Neuronal stem cell (in vitro differentiated cells): ENCODE results near the gene MRPL33.
"Not testable (repeated sequence)": the region's sequence is repeated elsewhere in the genome, so short reads cannot be mapped to it uniquely, and the experiment has no call there.

Experiments used
- DNase-seq: peaks from one replicate; pipeline ENCODE4 v3.0.0-alpha.2; 2013; ENCODE audit warnings: low spot score
- H2AFZ ChIP-seq: one replicate; pipeline ENCODE4 v1.6.1; 2013; ENCODE audit warnings: mild to moderate bottlenecking, low read length, inconsistent platforms
- H2AK5ac ChIP-seq: 2 replicates; pipeline ENCODE4 v1.6.1; 2013; ENCODE audit warnings: low read depth, mild to moderate bottlenecking, inconsistent platforms, low read length, moderate library complexity, mixed read lengths
- H2BK120ac ChIP-seq: 2 replicates; pipeline ENCODE4 v1.6.1; 2013; ENCODE audit warnings: low read depth, mild to moderate bottlenecking, inconsistent platforms, low read length, moderate library complexity, mixed read lengths
- H2BK12ac ChIP-seq: one replicate; pipeline ENCODE4 v1.6.1; 2013; ENCODE audit warnings: low read length, inconsistent platforms
- H2BK15ac ChIP-seq: 2 replicates; pipeline ENCODE4 v1.6.1; 2013; ENCODE audit warnings: mild to moderate bottlenecking, low read length, inconsistent platforms, mixed read lengths
- H2BK5ac ChIP-seq: one replicate; pipeline ENCODE4 v1.6.1; 2013; ENCODE audit warnings: inconsistent platforms, mild to moderate bottlenecking, low read length, moderate library complexity
- H3K14ac ChIP-seq: one replicate; pipeline ENCODE4 v1.6.1; 2013; ENCODE audit warnings: low read length, inconsistent platforms
- H3K18ac ChIP-seq: 2 replicates; pipeline ENCODE4 v1.6.1; 2013; ENCODE audit warnings: low read length, inconsistent platforms
- H3K23ac ChIP-seq: 2 replicates; pipeline ENCODE4 v1.6.1; 2013; ENCODE audit warnings: low read depth, mild to moderate bottlenecking, mixed read lengths, low read length, inconsistent platforms; ENCODE audit not compliant: poor library complexity
- H3K27ac ChIP-seq: replicated peaks from 3 replicates; pipeline ENCODE4 v1.5.1; 2013; ENCODE audit warnings: low read length, inconsistent platforms
- H3K27me3 ChIP-seq, 3 experiments: 2 replicates each; pipeline ENCODE4 v1.6.1; 2013; ENCODE audit warnings: low read length in 3 of 3, mild to moderate bottlenecking in 2 of 3, inconsistent platforms in 1 of 3, low read depth in 1 of 3, mixed read lengths in 1 of 3, moderate library complexity in 1 of 3; ENCODE audit not compliant: control insufficient read depth in 3 of 3, insufficient read depth in 3 of 3
- H3K36me3 ChIP-seq, 2 donors: replicated peaks in 1 of 2; 2 replicates each; pipeline ENCODE4 v1.6.1; 2013; ENCODE audit warnings: low read length in 2 of 2; ENCODE audit not compliant: control insufficient read depth in 2 of 2, insufficient read depth in 2 of 2
- H3K4ac ChIP-seq: 2 replicates; pipeline ENCODE4 v1.6.1; 2013; ENCODE audit warnings: inconsistent platforms, mild to moderate bottlenecking, low read length, moderate library complexity
- H3K4me1 ChIP-seq, 2 donors: 1 replicate in 1 of 2; 2 replicates in 1 of 2; pipeline ENCODE4 v1.6.1; 2013; ENCODE audit warnings: low read length in 2 of 2, low read depth in 1 of 2; ENCODE audit not compliant: control insufficient read depth in 2 of 2, insufficient read depth in 1 of 2
- H3K4me2 ChIP-seq: one replicate; pipeline ENCODE4 v1.6.1; 2013; ENCODE audit warnings: mild to moderate bottlenecking, low read length, inconsistent platforms; ENCODE audit not compliant: insufficient read depth, poor library complexity, severe bottlenecking
- H3K4me3 ChIP-seq, 2 donors: 2 replicates each; pipeline ENCODE4 v1.5.1; 2013; ENCODE audit warnings: low read length in 2 of 2, mild to moderate bottlenecking in 2 of 2, inconsistent platforms in 1 of 2, moderate library complexity in 1 of 2
- H3K79me1 ChIP-seq: one replicate; pipeline ENCODE4 v1.6.1; 2013; ENCODE audit warnings: low read depth, mild to moderate bottlenecking, inconsistent platforms, low read length, moderate library complexity
- H3K9ac ChIP-seq: one replicate; pipeline ENCODE4 v1.6.1; 2013; ENCODE audit warnings: mild to moderate bottlenecking, low read depth, low read length, inconsistent platforms; ENCODE audit not compliant: poor library complexity
- H3K9me3 ChIP-seq, 2 donors: replicated peaks in 1 of 2; 2 replicates each; pipeline versions ENCODE3 to v1.6.1; 2013; ENCODE audit warnings: low read length in 2 of 2, mild to moderate bottlenecking in 2 of 2, inconsistent platforms in 1 of 2, low read depth in 1 of 2, mixed read lengths in 1 of 2, moderate library complexity in 1 of 2; ENCODE audit not compliant: control insufficient read depth in 2 of 2, insufficient read depth in 1 of 2
- H4K8ac ChIP-seq: one replicate; pipeline ENCODE4 v1.6.1; 2013; ENCODE audit warnings: low read depth, mild to moderate bottlenecking, inconsistent platforms, low read length, moderate library complexity
- H4K91ac ChIP-seq: one replicate; pipeline ENCODE4 v1.6.1; 2013; ENCODE audit warnings: low read length, low read depth, mild to moderate bottlenecking, inconsistent platforms; ENCODE audit not compliant: poor library complexity
- WGBS, 2 donors: extraction: QIAGEN DNeasy Blood & Tissue Kit; methylation state at CpG; one replicate each; pipeline ENCODE4 v1.1.7; 2013; ENCODE audit warnings: missing lambda C conversion rate in 2 of 2, mixed read lengths in 1 of 2; ENCODE audit not compliant: insufficient read length in 2 of 2, insufficient replicate concordance in 1 of 2; ENCODE audit errors: extremely low coverage in 2 of 2; 5-methylcytosine and 5-hydroxymethylcytosine counted together

The MRPL33 gene

DNA sequence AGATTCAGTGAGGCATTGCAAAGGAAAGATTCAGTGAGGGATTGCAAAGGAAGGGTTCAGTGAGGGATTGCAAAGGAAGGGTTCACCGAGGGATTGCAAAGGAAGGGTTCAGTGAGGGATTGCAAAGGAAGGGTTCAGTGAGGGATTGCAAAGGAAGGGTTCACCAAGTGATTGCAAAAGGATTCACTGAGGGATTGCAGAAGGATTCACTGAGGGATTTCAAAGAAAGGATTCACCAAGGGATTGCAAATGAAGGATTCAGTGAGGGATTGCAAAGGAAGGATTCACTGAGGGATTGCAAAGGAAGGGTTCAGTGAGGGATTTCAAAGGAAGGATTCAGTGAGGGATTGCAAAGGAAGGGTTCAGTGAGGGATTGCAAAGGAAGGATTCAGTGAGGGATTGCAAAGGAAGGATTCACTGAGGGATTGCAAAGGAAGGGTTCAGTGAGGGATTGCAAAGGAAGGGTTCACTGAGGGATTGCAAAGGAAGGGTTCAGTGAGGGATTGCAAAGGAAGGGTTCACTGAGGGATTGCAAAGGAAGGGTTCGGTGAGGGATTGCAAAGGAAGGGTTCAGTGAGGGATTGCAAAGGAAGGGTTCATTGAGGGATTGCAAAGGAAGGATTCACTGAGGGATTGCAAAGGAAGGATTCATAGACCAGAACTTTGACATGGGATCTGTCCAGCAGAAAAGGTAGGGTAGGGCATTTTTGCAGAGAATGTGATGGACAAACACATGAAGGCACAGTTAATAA, 22.5 kb upstream of the MRPL33 start:
- H3K4me1 ChIP-seq, H2BK120ac ChIP-seq, H3K36me3 ChIP-seq, DNase-seq, H3K23ac ChIP-seq, H2BK12ac ChIP-seq, H3K27me3 ChIP-seq, H3K4me3 ChIP-seq, H3K18ac ChIP-seq, H2AK5ac ChIP-seq, H3K9me3 ChIP-seq, H3K14ac ChIP-seq, H3K79me1 ChIP-seq, H3K27ac ChIP-seq, H2BK5ac ChIP-seq, H2AFZ ChIP-seq, H3K4ac ChIP-seq, H3K4me2 ChIP-seq, H3K9ac ChIP-seq, H2BK15ac ChIP-seq, H4K8ac ChIP-seq, H4K91ac ChIP-seq: not testable (repeated sequence)
- WGBS, 2 donors, result no CpG with 5 or more reads among the region's 2 CpGs

DNA sequence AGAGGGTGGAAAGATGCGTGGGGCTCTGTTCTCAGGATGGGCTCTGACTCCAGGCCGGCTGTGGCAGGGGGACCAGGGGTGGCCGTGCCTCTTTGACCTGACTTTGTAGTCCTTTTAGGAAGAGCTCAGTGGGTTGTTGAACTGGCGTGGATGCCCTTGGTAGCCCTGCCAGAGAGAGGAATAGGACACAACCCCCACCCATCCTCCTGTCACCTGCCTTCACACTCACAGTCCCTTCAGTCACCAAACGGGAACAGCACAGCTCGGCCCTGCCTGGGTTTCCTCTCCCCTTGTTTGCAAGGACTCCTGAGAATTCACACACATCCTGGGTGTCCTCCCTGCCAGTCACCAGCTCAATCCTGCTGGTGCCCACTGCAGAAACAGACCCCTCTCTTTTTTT, 20.1 kb upstream of the MRPL33 start:
- Histone ChIP-seq H3K27ac (no peak overlapping the region), H3K9me3 (peaks cover 2 to 10% of the 10 kb centered on the region in 2 donors), H2BK5ac (no peak overlapping the region), H4K8ac (no peak overlapping the region), H2BK12ac (no peak overlapping the region), H2AFZ (no peak overlapping the region), H3K4ac (no peak overlapping the region), H3K36me3 (no peaks in the 10 kb centered on the region), H3K79me1 (no peaks in the 10 kb centered on the region), H3K4me1 (peaks cover 2 to 6% of the 10 kb centered on the region in 2 donors), H3K18ac (no peak overlapping the region), H3K4me2 (no peak overlapping the region), H2BK15ac (no peak overlapping the region), H4K91ac (no peak overlapping the region), H2AK5ac (no peak overlapping the region), H3K9ac (no peak overlapping the region), H3K23ac (no peak overlapping the region), H2BK120ac (no peak overlapping the region), H3K27me3 (no peaks in the 10 kb centered on the region), H3K14ac (no peak overlapping the region), H3K4me3 (no peak overlapping the region)
- no peak for DNase-seq
- WGBS, 2 donors, result no CpG with 5 or more reads among the region's 6 CpGs

DNA sequence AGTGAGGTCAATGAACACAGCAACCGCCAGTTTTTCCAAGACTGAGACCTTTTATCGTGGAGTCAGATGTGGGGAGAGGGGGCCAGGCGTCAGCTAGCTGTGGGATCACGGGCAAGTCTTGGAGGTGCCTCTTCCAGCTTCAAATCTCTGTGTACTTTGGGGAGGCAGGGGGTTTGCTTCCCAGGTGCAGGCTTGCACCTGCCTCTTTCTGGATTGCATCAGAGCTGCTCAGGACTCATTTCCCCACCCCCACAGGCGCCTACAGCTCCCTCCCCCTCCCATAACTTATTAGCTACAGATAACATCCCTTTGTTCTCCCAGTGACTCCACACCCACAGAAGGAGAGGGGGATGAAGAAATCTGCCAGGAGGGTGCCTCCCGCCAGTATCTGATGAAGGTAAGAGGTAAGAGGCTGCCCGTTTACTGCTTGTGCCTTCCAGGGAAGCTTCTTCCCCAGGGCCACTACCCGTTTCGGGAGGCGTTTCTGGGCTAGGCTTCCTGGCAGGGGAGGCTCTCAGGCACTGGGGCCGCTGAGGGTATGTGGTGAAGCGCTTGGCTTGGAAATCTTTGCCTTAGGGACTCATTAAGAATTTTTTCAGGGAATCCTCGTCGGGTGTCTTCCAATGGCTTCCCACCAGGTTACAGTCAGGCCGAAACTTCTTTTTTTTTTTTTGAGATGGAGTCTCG, 18.8 kb upstream of the MRPL33 start:
- no peak for DNase-seq
- H2BK5ac ChIP-seq, result no peak overlapping the region
- no peak overlapping the region for H2BK12ac ChIP-seq
- H3K4me2 ChIP-seq, result peak overlapping the region; percentile 40
- H3K9ac ChIP-seq, result no peak overlapping the region
- H2BK120ac ChIP-seq, result no peak overlapping the region
- no peaks in the 10 kb centered on the region for H3K79me1 ChIP-seq
- H4K8ac ChIP-seq, result no peak overlapping the region
- no CpG with 5 or more reads among the region's 16 CpGs for WGBS, 2 donors
- H3K4me1 ChIP-seq, result peaks cover 2 to 6% of the 10 kb centered on the region in 2 donors
- H3K9me3 ChIP-seq, result peaks cover 2 to 10% of the 10 kb centered on the region in 2 donors
- peak overlapping the region; percentile 2 for H3K27ac ChIP-seq
- no peak overlapping the region for H3K23ac ChIP-seq
- H2BK15ac ChIP-seq, result no peak overlapping the region
- H3K27me3 ChIP-seq, result no peaks in the 10 kb centered on the region
- H3K4ac ChIP-seq, result no peak overlapping the region
- no peak overlapping the region for H3K4me3 ChIP-seq
- H3K36me3 ChIP-seq, result no peaks in the 10 kb centered on the region
- H3K18ac ChIP-seq, result peak overlapping the region; percentile 73
- peak overlapping the region; percentile 82 for H2AFZ ChIP-seq
- no peak overlapping the region for H3K14ac ChIP-seq
- no peak overlapping the region for H2AK5ac ChIP-seq
- H4K91ac ChIP-seq, result no peak overlapping the region

DNA sequence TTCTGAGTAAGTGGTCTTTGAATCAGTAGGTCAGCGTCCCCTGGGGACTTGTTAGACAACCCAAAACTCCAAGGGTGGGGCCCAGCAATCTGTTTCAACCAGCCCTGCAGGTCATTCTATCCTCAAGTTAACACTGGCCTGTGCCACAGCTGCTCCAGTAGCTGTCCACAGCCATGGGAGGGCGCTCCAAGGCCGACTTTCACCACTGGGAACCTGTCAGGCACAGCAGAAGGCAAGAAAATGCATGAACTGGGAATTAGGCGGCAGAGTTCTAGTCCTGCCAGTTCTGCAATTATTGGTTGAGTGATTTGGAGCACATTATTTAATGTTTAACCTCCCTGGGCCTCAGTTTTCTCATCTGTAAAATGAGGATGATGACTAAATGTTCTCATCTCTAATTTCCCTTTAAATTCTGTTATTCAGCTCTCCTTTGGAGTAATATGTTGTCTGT, 17.4 kb upstream of the MRPL33 start:
- H3K4me2 ChIP-seq, result no peak overlapping the region
- no peak overlapping the region for H2BK15ac ChIP-seq
- no peak overlapping the region for H3K14ac ChIP-seq
- H3K4me3 ChIP-seq, result no peak overlapping the region
- no peaks in the 10 kb centered on the region for H3K79me1 ChIP-seq
- H2BK12ac ChIP-seq, result no peak overlapping the region
- no peaks in the 10 kb centered on the region for H3K36me3 ChIP-seq
- H3K4ac ChIP-seq, result no peak overlapping the region
- no CpG with 5 or more reads among the region's 4 CpGs for WGBS, 2 donors
- no peak overlapping the region for H3K9ac ChIP-seq
- H2BK120ac ChIP-seq, result no peak overlapping the region
- no peak overlapping the region for H2BK5ac ChIP-seq
- peak; percentile 57 for DNase-seq
- no peak overlapping the region for H3K23ac ChIP-seq
- no peak overlapping the region for H2AFZ ChIP-seq
- H3K9me3 ChIP-seq, result peaks cover 2 to 4% of the 10 kb centered on the region in 2 donors
- peaks cover 2 to 6% of the 10 kb centered on the region in 2 donors for H3K4me1 ChIP-seq
- H4K8ac ChIP-seq, result no peak overlapping the region
- no peak overlapping the region for H4K91ac ChIP-seq
- H2AK5ac ChIP-seq, result no peak overlapping the region
- no peak overlapping the region for H3K18ac ChIP-seq
- no peaks in the 10 kb centered on the region for H3K27me3 ChIP-seq
- no peak overlapping the region for H3K27ac ChIP-seq
